Measurements from ENCODE around the gene CLPTM1L.

The CLPTM1L gene

GRCh38 chr5:1270933-1271914, 73.7 kb downstream of the CLPTM1L start:
- no peak for DNase-seq

- no peak for DNase-seq
Observed at GRCh38 chr5:1270426-1270825, 74.5 kb downstream of the CLPTM1L start.

GRCh38 chr5:1268666-1269065, 76.2 kb downstream of the CLPTM1L start:
- DNase-seq, result no peak

- DNase-seq, result no peak
Observed at GRCh38 chr5:1268056-1268455, 76.8 kb downstream of the CLPTM1L start.

Data from NCI-H187 treated with DMSO at 0.1 percent for 48 hours (cell line).